Neuronal stem cell (in vitro differentiated cells): ENCODE data around the gene CYP26A1.

Source experiments
- DNase-seq: peaks from one replicate; pipeline ENCODE4 v3.0.0-alpha.2; 2013; ENCODE audit warnings: low spot score
- H2AFZ ChIP-seq: one replicate; pipeline ENCODE4 v1.6.1; 2013; ENCODE audit warnings: mild to moderate bottlenecking, low read length, inconsistent platforms
- H2AK5ac ChIP-seq: 2 replicates; pipeline ENCODE4 v1.6.1; 2013; ENCODE audit warnings: low read depth, mild to moderate bottlenecking, inconsistent platforms, low read length, moderate library complexity, mixed read lengths
- H2BK120ac ChIP-seq: 2 replicates; pipeline ENCODE4 v1.6.1; 2013; ENCODE audit warnings: low read depth, mild to moderate bottlenecking, inconsistent platforms, low read length, moderate library complexity, mixed read lengths
- H2BK12ac ChIP-seq: one replicate; pipeline ENCODE4 v1.6.1; 2013; ENCODE audit warnings: low read length, inconsistent platforms
- H2BK15ac ChIP-seq: 2 replicates; pipeline ENCODE4 v1.6.1; 2013; ENCODE audit warnings: mild to moderate bottlenecking, low read length, inconsistent platforms, mixed read lengths
- H2BK5ac ChIP-seq: one replicate; pipeline ENCODE4 v1.6.1; 2013; ENCODE audit warnings: inconsistent platforms, mild to moderate bottlenecking, low read length, moderate library complexity
- H3K14ac ChIP-seq: one replicate; pipeline ENCODE4 v1.6.1; 2013; ENCODE audit warnings: low read length, inconsistent platforms
- H3K18ac ChIP-seq: 2 replicates; pipeline ENCODE4 v1.6.1; 2013; ENCODE audit warnings: low read length, inconsistent platforms
- H3K23ac ChIP-seq: 2 replicates; pipeline ENCODE4 v1.6.1; 2013; ENCODE audit warnings: low read depth, mild to moderate bottlenecking, mixed read lengths, low read length, inconsistent platforms; ENCODE audit not compliant: poor library complexity
- H3K27ac ChIP-seq: replicated peaks from 3 replicates; pipeline ENCODE4 v1.5.1; 2013; ENCODE audit warnings: low read length, inconsistent platforms
- H3K27me3 ChIP-seq, 3 experiments: 2 replicates each; pipeline ENCODE4 v1.6.1; 2013; ENCODE audit warnings: low read length in 3 of 3, mild to moderate bottlenecking in 2 of 3, inconsistent platforms in 1 of 3, low read depth in 1 of 3, mixed read lengths in 1 of 3, moderate library complexity in 1 of 3; ENCODE audit not compliant: control insufficient read depth in 3 of 3, insufficient read depth in 3 of 3
- H3K36me3 ChIP-seq, 2 donors: replicated peaks in 1 of 2; 2 replicates each; pipeline ENCODE4 v1.6.1; 2013; ENCODE audit warnings: low read length in 2 of 2; ENCODE audit not compliant: control insufficient read depth in 2 of 2, insufficient read depth in 2 of 2
- H3K4ac ChIP-seq: 2 replicates; pipeline ENCODE4 v1.6.1; 2013; ENCODE audit warnings: inconsistent platforms, mild to moderate bottlenecking, low read length, moderate library complexity
- H3K4me1 ChIP-seq, 2 donors: 1 replicate in 1 of 2; 2 replicates in 1 of 2; pipeline ENCODE4 v1.6.1; 2013; ENCODE audit warnings: low read length in 2 of 2, low read depth in 1 of 2; ENCODE audit not compliant: control insufficient read depth in 2 of 2, insufficient read depth in 1 of 2
- H3K4me2 ChIP-seq: one replicate; pipeline ENCODE4 v1.6.1; 2013; ENCODE audit warnings: mild to moderate bottlenecking, low read length, inconsistent platforms; ENCODE audit not compliant: insufficient read depth, poor library complexity, severe bottlenecking
- H3K4me3 ChIP-seq, 2 donors: 2 replicates each; pipeline ENCODE4 v1.5.1; 2013; ENCODE audit warnings: low read length in 2 of 2, mild to moderate bottlenecking in 2 of 2, inconsistent platforms in 1 of 2, moderate library complexity in 1 of 2
- H3K79me1 ChIP-seq: one replicate; pipeline ENCODE4 v1.6.1; 2013; ENCODE audit warnings: low read depth, mild to moderate bottlenecking, inconsistent platforms, low read length, moderate library complexity
- H3K9ac ChIP-seq: one replicate; pipeline ENCODE4 v1.6.1; 2013; ENCODE audit warnings: mild to moderate bottlenecking, low read depth, low read length, inconsistent platforms; ENCODE audit not compliant: poor library complexity
- H3K9me3 ChIP-seq, 2 donors: replicated peaks in 1 of 2; 2 replicates each; pipeline versions ENCODE3 to v1.6.1; 2013; ENCODE audit warnings: low read length in 2 of 2, mild to moderate bottlenecking in 2 of 2, inconsistent platforms in 1 of 2, low read depth in 1 of 2, mixed read lengths in 1 of 2, moderate library complexity in 1 of 2; ENCODE audit not compliant: control insufficient read depth in 2 of 2, insufficient read depth in 1 of 2
- H4K8ac ChIP-seq: one replicate; pipeline ENCODE4 v1.6.1; 2013; ENCODE audit warnings: low read depth, mild to moderate bottlenecking, inconsistent platforms, low read length, moderate library complexity
- H4K91ac ChIP-seq: one replicate; pipeline ENCODE4 v1.6.1; 2013; ENCODE audit warnings: low read length, low read depth, mild to moderate bottlenecking, inconsistent platforms; ENCODE audit not compliant: poor library complexity
- WGBS, 2 donors: extraction: QIAGEN DNeasy Blood & Tissue Kit; methylation state at CpG; one replicate each; pipeline ENCODE4 v1.1.7; 2013; ENCODE audit warnings: missing lambda C conversion rate in 2 of 2, mixed read lengths in 1 of 2; ENCODE audit not compliant: insufficient read length in 2 of 2, insufficient replicate concordance in 1 of 2; ENCODE audit errors: extremely low coverage in 2 of 2; 5-methylcytosine and 5-hydroxymethylcytosine counted together

Gene CYP26A1

DNA sequence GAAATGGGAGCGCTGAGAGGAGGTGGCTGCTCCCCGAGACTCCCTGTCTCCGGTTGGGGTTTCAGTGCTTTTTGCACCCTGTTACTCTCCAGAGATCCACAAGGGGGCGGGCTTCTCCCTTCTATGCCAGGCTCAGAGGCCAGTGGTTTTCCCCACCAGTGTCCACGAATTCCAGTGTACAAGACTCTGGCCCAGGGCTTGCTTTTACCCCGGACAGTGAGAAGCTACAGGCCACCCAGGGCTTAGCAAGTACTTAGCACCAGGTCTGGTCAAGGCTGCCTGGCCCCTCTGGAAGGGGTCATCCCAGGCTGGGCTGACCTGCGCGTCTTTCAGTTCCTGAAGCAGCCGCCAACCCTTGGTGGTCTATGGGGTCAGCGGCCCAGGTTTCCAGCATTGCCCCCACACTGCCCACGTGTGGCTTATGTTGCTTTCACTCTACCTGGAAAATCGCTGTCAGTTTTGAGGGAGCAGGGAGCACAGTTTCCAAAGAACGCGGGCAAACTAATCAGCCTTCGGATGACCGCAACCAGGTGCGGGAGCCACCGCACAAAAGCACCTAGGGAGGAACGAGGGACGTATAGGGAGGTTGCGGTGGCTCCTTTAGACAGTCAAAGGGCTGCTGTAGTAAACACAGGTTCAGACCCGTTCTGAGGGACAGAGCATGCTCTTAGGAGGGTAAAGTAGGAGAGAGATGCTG lies 6.8 kb downstream of the CYP26A1 start:
- H2BK15ac ChIP-seq: no peak overlapping the region
- H3K9ac ChIP-seq: no peak overlapping the region
- peak overlapping the region; percentile 20 for H2AK5ac ChIP-seq
- H3K79me1 ChIP-seq: no peaks in the 10 kb centered on the region
- H3K36me3 ChIP-seq: no peaks in the 10 kb centered on the region
- H3K4me2 ChIP-seq: no peak overlapping the region
- H3K23ac ChIP-seq: peak overlapping the region; percentile 28
- H3K18ac ChIP-seq: peak overlapping the region; percentile 6
- H2BK120ac ChIP-seq: no peak overlapping the region
- no peak overlapping the region for H2BK12ac ChIP-seq
- no peak for DNase-seq
- H3K27ac ChIP-seq: no peak overlapping the region
- no peak overlapping the region for H4K8ac ChIP-seq
- no peak overlapping the region for H2BK5ac ChIP-seq
- H3K4me1 ChIP-seq: peaks cover 4% of the 10 kb centered on the region in 2 donors
- no CpG with 5 or more reads among the region's 22 CpGs for WGBS, 2 donors
- H2AFZ ChIP-seq: no peak overlapping the region
- H4K91ac ChIP-seq: no peak overlapping the region
- H3K27me3 ChIP-seq: peaks cover 5 to 41% (median 16%) of the 10 kb centered on the region in 3 experiments
- H3K4ac ChIP-seq: no peak overlapping the region
- H3K14ac ChIP-seq: no peak overlapping the region
- H3K9me3 ChIP-seq: no peaks in the 10 kb centered on the region
- H3K4me3 ChIP-seq: no peak overlapping the region

GRCh38 chr10:93081318-93081717 lies 7.6 kb downstream of the CYP26A1 start:
- Histone ChIP-seq H3K4ac (no peak overlapping the region), H3K4me3 (no peak overlapping the region), H3K9me3 (no peaks in the 10 kb centered on the region), H4K8ac (no peak overlapping the region), H2BK12ac (no peak overlapping the region), H3K9ac (no peak overlapping the region), H2BK120ac (no peak overlapping the region), H3K36me3 (no peaks in the 10 kb centered on the region), H3K79me1 (no peaks in the 10 kb centered on the region), H4K91ac (no peak overlapping the region), H2AK5ac (no peak overlapping the region), H3K27me3 (peaks cover 0 to 36% (median 8%) of the 10 kb centered on the region in 3 experiments), H2BK5ac (no peak overlapping the region), H3K14ac (no peak overlapping the region), H2AFZ (no peak overlapping the region), H3K4me1 (peaks cover 3 to 4% of the 10 kb centered on the region in 2 donors), H3K4me2 (no peak overlapping the region), H3K27ac (no peak overlapping the region), H2BK15ac (no peak overlapping the region), H3K18ac (no peak overlapping the region), H3K23ac (no peak overlapping the region)
- DNase-seq: no peak
- no CpG with 5 or more reads among the region's 3 CpGs for WGBS, 2 donors

GRCh38 chr10:93081834-93082233 lies 8.1 kb downstream of the CYP26A1 start:
- Histone ChIP-seq H3K4ac (no peak overlapping the region), H3K4me1 (peaks cover 3 to 4% of the 10 kb centered on the region in 2 donors), H3K36me3 (no peaks in the 10 kb centered on the region), H3K27me3 (peaks cover 0 to 31% (median 3%) of the 10 kb centered on the region in 3 experiments), H4K8ac (no peak overlapping the region), H2BK15ac (no peak overlapping the region), H3K4me3 (no peak overlapping the region), H3K9ac (no peak overlapping the region), H3K18ac (no peak overlapping the region), H2AK5ac (no peak overlapping the region), H2BK120ac (no peak overlapping the region), H3K9me3 (no peaks in the 10 kb centered on the region), H4K91ac (no peak overlapping the region), H3K14ac (no peak overlapping the region), H3K23ac (no peak overlapping the region), H2BK5ac (no peak overlapping the region), H3K79me1 (no peaks in the 10 kb centered on the region), H2AFZ (no peak overlapping the region), H2BK12ac (no peak overlapping the region), H3K27ac (no peak overlapping the region), H3K4me2 (no peak overlapping the region)
- no CpG with 5 or more reads among the region's 10 CpGs for WGBS, 2 donors
- DNase-seq: no peak

GRCh38 chr10:93083743-93084539 lies 10.2 kb downstream of the CYP26A1 start:
- Histone ChIP-seq H3K4me3 (no peak overlapping the region), H2AK5ac (no peak overlapping the region), H3K4ac (no peak overlapping the region), H3K36me3 (no peaks in the 10 kb centered on the region), H4K8ac (no peak overlapping the region), H2AFZ (no peak overlapping the region), H3K9ac (no peak overlapping the region), H3K4me1 (peaks cover 0 to 4% of the 10 kb centered on the region in 2 donors), H3K27ac (no peak overlapping the region), H2BK5ac (no peak overlapping the region), H2BK120ac (no peak overlapping the region), H3K27me3 (peaks cover 0 to 14% (median 0%) of the 10 kb centered on the region in 3 experiments), H3K4me2 (no peak overlapping the region), H3K14ac (no peak overlapping the region), H3K23ac (no peak overlapping the region), H4K91ac (no peak overlapping the region), H3K18ac (no peak overlapping the region), H3K9me3 (peaks cover 0 to 2% of the 10 kb centered on the region in 2 donors), H2BK15ac (no peak overlapping the region), H2BK12ac (no peak overlapping the region), H3K79me1 (no peaks in the 10 kb centered on the region)
- WGBS, 2 donors: no CpG with 5 or more reads among the region's 7 CpGs
- DNase-seq: no peak
